ENCODE data around the gene PROZ.

The PROZ gene

GRCh38 chr13:113120300-113121182 is 37.9 kb upstream of the PROZ start:
- DNase-seq (ENCODE audit: low read depth), result no peak

- DNase-seq (ENCODE audit: low read depth), result no peak
Observed at GRCh38 chr13:113121183-113121927, 37.1 kb upstream of the PROZ start.

- no peak for DNase-seq (ENCODE audit: low read depth)
Observed at GRCh38 chr13:113121928-113122471, 36.4 kb upstream of the PROZ start.

DNA sequence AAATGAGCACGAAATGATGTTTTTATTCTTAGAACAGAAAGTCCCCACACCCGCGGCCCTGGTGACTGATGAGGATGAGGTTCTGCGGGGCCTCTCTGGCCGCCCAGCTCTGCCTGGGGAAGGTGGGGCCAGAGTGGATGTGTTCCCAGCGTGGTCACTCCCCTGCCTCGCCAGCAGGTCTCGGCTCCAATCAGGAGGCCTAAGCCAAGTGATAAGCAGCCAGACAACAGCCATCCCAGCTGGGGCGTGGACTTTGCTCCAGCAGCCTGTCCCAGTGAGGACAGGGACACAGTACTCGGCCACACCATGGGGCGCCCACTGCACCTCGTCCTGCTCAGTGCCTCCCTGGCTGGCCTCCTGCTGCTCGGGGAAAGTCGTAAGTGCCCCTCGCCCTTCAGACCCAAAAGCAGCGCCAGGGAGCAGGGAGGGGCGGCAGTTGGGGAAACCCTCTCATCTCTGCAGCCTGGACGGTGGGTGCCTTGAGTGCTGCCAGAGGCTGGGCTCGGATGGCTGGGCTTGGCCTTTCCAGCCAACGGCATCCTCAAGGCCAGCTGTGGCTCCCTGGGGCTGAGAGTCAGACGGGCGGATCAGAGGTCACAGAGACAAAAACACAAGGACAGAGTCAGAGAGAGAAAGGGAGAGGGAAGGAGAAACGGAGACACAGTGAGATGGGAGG is 35.8 kb upstream of the PROZ start, which contains the start of gene F10:
Gene F10, plus strand, starts transcription at position 250 of the 676 bp plus-strand sequence. Its CDS starts 57 bp downstream, at position 307.
- DNase-seq (ENCODE audit: low read depth), result peak; percentile 57

DNA sequence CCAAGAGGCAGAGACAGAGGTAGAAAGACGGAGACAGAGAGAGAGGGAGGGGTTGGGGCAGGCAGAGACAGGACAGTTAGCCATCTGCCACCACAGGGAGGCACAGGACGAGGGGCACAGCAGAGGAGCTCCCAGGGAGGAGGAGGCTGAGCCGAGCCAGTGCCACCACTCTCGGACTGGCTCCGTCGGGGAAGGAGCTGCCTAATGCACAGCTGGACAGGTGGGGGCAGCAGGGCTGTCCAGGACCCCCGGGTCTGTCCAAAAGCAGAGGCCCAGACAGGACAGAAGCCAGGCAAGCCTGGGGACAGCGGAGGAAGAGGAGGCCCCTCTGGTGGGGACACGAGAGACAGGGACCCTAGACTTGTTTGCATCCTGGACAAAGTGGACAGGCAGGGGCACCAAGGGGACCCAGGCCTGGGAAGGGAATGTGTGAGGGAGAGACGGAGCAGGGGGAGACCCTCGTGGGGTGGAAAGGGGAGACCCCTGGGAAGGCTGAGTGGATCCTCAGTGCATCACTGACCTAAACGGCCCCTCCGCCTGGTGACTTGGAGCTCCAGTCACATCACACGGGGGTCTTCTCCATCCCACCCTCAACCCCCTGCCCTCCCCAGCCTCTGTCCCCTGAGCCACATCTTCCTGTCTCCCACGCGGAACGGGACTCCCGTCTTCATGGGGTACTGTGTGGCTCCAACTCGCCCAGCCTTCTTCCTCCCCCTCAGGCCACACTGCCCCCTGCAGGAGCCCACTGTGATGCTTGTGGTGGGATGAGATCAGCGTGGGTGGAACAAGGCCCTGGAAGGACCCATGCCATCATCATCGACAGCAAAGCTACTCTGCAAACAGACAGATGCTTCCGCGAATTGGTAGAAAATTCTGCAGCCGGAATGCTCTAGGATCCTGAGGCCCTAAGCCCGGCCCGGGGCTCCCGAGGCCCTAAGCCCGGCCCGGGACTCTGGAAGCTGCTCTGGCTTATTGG is 34.9 kb upstream of the PROZ start:
- no peak for DNase-seq (ENCODE audit: low read depth)

GRCh38 chr13:113124211-113124970 is 34.1 kb upstream of the PROZ start:
- DNase-seq (ENCODE audit: low read depth), result no peak

DNA sequence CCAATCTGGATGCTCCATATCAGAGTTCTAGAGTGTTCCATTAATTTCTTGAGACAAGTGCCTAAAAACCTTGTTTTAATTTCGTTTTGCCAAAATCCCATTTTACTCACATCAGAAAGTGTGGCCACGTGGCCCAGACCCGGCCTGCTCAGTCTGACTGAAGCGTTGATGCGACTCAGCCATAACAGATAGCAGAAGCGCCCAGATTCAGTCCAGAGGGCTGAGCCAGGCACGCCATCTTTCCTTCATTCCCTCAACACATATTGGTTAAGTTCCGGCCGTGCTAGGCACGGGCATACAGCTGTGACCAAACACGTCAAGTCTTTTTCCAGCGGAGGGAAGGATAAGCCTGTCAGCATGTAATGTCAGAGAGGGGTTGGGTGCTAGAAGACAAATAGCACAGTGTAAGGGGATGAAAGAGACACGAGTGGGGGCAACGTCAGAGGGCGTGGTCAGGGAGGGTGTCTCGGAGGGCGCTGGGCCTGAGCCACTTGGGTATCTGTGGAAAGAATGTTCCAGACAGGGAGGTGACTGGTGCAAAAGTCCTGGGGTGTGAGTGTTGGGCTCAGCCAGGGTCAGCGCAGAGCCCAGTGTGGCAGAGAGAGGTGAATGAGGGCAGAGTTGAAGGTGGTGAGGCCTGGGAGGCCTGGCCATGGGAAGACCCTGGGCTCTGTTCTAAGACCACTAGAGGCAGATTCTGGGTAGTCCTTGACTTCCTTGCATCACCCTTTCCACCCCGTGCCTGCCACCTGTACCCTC is 32.8 kb upstream of the PROZ start:
- no peak for DNase-seq (ENCODE audit: low read depth)

DNA sequence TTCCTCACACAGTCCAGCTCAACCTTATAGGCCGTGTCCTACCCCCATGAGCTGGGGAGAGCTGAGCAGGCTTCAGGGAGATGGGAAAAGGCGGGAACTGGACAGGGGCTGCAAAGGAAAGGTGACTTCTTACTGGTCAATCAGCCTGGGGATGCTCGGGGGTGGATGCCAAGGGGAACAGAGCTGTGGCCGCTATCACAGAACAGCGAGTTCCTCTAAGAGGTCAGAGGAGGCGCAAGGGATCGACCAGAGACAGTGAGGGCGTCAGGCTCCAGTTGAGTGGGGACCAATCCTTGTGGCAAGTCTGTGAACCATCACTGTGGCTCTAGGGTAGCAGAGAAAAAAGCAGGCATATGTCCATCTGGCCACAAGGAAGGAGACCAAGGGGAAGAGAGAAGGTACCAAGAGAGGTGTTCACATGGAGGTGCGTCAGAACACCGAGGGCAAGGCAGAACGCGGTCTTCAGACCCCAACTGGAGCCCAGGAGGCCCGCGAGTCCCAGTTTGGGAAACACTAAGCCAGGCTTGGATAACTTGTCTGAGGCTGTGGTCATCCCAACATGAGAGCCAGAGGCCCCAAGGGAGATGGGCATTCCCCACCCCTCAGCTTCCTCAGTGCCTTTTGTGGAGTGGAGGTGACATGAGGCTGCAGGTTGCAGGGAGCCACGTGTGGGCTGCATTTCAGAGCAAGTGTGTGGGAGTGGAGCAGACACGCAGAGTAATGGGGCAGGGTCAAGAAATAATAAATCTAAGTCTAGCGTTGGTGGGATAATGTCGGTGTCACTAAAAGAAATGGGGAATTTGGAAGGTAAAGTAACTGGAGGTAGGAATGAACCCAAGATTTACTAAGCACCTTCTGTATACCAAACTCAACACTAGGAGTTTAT is 31.9 kb upstream of the PROZ start:
- DNase-seq (ENCODE audit: low read depth), result no peak

- no peak for DNase-seq (ENCODE audit: low read depth)
Observed at GRCh38 chr13:113129480-113129879, 29.0 kb upstream of the PROZ start.

DNA sequence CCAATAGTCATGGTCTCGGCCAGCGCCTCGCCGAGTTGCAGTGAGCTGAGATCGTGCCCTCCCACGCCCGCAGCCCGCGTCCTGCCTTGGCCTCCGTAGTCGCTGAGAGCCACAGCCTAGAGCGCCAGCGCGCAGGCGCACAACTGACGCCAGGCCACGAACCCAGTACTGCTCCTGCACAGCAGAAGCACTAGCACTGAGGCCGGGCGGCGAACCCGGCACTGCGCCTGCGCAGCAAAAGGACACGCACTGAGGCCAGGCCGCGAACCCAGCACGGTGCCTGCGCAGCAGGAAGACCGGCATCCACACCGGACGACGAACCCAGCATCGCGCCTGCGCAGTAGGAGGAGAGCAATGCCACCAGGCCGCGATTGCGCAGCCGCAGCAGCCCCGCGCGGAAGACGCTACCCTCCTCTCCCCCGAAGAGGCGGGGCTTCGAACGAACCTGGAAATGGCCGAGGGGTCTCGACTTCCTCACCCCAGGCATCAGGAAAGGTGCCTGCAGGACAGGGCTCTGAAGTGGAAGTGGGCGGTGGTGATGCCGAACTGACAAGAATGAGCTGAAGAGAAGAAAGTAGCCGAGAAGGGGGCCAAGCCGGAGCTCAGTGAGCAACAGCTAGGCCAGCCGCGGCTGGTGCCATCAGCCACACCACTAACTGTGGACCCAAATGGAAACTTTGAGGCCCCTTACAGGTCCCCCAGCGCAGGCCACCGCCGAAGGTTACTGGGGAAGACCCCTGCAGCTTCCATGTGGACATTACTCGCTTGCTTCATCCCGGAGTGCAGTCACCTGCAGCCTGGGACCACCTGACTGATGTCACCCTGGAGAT is 28.3 kb upstream of the PROZ start:
- DNase-seq (ENCODE audit: low read depth), result no peak

DNA sequence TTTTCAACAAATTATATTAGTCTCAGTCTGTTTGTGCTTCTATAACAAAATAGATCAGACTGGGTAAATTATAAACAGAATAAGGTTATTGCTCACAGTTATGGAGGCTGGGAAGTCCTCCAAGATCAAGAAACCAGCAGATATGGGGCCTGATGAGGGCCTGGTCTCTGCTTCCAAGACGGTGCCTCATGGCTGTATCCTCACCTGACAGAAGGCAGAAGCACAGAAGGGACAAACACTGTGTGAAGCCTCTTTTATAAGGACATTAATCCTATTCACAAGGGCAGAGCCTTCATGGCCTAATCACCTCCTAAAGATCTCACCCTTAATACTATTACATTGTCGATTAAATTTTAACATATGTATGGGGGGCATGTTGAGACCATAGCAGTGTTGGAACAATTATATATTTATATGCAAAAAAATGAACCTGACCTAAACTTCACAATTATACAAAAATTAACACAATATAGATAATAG is 23.1 kb upstream of the PROZ start:
- no peak for DNase-seq (ENCODE audit: low read depth)

GRCh38 chr13:113137691-113138298 is 20.7 kb upstream of the PROZ start:
- no peak for DNase-seq (ENCODE audit: low read depth)

DNA sequence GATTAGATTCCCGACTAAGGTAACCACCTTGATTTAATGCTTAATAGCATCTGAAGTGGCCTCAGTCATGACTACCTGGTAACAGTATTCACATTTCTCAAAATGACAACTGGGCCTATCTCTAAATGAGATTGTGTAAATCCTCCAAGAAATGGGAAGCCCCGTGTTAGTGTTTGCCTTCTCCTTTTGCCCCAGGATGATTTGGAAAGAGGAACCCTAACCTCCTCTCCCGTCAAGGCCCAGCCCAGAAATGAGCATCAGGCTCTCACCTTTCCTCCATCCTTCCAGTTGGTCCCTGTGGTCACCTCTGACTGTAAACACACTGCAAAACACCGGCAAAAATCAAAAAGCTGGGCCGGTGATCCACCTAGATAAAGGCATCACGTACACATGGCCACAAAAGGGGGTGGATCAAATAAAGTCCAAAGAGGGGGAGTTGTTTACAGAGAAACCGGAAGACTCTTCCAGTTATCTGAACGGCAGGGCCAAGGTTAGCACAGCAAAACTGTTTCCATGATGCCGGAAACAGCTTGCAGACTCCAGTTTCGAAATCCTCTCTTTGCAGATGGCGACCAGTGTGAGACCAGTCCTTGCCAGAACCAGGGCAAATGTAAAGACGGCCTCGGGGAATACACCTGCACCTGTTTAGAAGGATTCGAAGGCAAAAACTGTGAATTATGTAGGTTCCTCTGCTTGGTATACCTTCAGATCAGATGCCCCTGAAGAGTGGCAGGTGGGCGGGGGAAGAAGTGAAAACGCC is 19.5 kb upstream of the PROZ start:
- no peak for DNase-seq (ENCODE audit: low read depth)

DNA sequence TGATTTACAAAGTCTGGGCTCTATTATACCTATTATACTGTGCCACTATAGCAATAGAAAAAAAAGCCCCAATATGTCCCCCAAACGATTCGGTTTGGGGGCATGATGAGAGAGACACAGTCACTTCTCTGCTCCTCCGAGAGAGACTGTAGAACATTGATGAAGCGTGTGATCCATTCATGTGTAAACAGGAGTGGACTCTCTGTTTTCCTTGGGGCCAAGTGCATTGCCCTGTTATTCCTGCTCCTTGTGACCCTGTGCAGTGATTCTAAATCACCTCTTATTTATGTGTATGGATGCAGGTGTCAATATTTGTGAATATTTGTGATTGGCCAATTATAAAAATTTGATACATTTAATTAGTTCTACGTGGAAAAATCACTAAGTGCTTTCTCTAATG is 18.9 kb upstream of the PROZ start:
- DNase-seq (ENCODE audit: low read depth), result no peak

DNA sequence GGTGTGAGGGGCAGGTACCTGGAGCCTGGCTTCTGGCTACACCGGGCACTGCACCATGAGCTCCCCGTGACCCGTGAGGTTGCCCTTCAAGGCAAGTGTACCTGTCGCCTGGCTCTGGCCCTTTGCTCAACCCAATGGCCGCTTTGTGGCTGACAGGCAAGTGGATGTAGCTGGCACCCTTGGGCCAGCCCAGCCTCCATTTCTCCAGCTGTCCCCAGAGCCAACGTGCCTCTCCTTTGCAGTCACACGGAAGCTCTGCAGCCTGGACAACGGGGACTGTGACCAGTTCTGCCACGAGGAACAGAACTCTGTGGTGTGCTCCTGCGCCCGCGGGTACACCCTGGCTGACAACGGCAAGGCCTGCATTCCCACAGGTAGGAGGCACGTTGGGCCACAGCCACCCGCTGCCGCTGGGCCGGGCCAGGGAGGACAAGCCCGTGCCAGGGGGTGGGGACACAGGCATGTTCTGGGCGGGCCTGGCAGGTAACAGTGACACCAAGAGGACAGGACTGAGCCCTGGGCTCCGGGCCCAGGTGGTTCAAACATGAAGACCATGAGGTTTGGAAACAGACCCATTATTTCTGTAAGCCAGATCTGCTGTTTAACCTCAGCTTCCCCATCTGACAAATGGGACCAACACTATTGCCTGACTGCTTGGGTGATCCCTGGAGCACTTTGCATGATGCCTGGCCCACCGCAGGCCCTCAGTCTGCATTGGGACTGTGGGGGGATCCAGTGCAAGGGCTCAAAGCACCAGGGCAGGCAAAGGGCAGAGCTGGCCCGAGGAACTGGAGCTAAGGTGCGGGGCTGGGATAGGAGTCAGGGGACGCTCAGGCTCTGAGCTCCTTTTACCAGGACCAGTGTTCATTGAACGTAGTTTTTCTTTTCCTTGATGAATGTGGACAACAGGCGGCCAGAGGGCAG is 17.5 kb upstream of the PROZ start:
- DNase-seq (ENCODE audit: low read depth), result no peak
